Measurements from ENCODE around the gene SPEM1. TPM values are rescaled to one million over a fixed set of nuclear protein-coding genes. Genes with fewer than 3 reads are reported as not detected.

The SPEM1 gene
- total and polyA plus RNA-seq, 7 donors: 0.06 TPM; not detected in 6

- ATAC-seq: peak; percentile 70 to 79 (median 78)
- Histone ChIP-seq H3K4me1 (peaks cover 44% of the 10 kb centered on the region), H3K27ac (peak overlapping the region; percentile 100), H3K9me3 (no peaks in the 10 kb centered on the region), H3K36me3 (ENCODE audit: insufficient read depth in 1 of 2, low read depth in 1 of 2) (no peaks in the 10 kb centered on the region), H3K4me3 (peak overlapping the region; percentile 72), H3K27me3 (ENCODE audit: insufficient read depth in 3 of 3, low read length in 2 of 3) (no peaks in the 10 kb centered on the region)
- 3 to 4% (median 3%) methylated on average over 84 to 92 of the region's 92 CpGs for WGBS, 3 donors
- intact Hi-C loops (cut with DNase I): loop anchor here (5.0 to 10.0 kb wide), 3 partner anchors 84 to 248 kb away; partner anchors contain the start of genes KCTD11 (in 1 of the 2), SENP3 (in 1 of the 2), TP53 (in 1 of the 2) and WRAP53 (in 1 of the 2)
- TF ChIP-seq CTCF (IDR thresholded peaks at IDR 0.05): peak; percentile 88
- peak; percentile 83 to 91 for DNase-seq
Observed at GRCh38 chr17:7436556-7437368, 16.6 kb downstream of the SPEM1 start.

GRCh38 chr17:7437369-7437863 lies 17.3 kb downstream of the SPEM1 start:
- Histone ChIP-seq H3K9me3 (no peaks in the 10 kb centered on the region), H3K27ac (peak overlapping the region; percentile 100), H3K27me3 (ENCODE audit: insufficient read depth in 3 of 3, low read length in 2 of 3) (no peaks in the 10 kb centered on the region), H3K4me3 (peak overlapping the region; percentile 72), H3K36me3 (ENCODE audit: insufficient read depth in 1 of 2, low read depth in 1 of 2) (no peaks in the 10 kb centered on the region), H3K4me1 (peaks cover 44% of the 10 kb centered on the region)
- TF ChIP-seq CTCF (IDR thresholded peaks at IDR 0.05): no peak
- WGBS, 3 donors: 23 to 35% (median 32%) methylated on average over 19 to 31 of the region's 31 CpGs
- DNase-seq (no peak), ATAC-seq (peak in 1 of 4 donors; percentile 0)
- intact Hi-C loops (cut with DNase I): loop anchor here (5.0 to 10.0 kb wide), 3 partner anchors 85 to 247 kb away; partner anchors contain the start of genes KCTD11 (in 1 of the 2), SENP3 (in 1 of the 2), TP53 (in 1 of the 2) and WRAP53 (in 1 of the 2)

GRCh38 chr17:7437950-7438614 lies 18.0 kb downstream of the SPEM1 start:
- Histone ChIP-seq H3K27ac (peak overlapping the region; percentile 100), H3K27me3 (ENCODE audit: insufficient read depth in 3 of 3, low read length in 2 of 3) (no peaks in the 10 kb centered on the region), H3K4me3 (peak overlapping the region; percentile 72), H3K9me3 (no peaks in the 10 kb centered on the region), H3K36me3 (ENCODE audit: insufficient read depth in 1 of 2, low read depth in 1 of 2) (no peaks in the 10 kb centered on the region), H3K4me1 (peaks cover 44% of the 10 kb centered on the region)
- WGBS, 3 donors: 29 to 39% (median 29%) methylated on average over 47 to 48 of the region's 48 CpGs
- intact Hi-C loops (cut with DNase I): loop anchor here (2.0 to 10.0 kb wide), 6 partner anchors 43 to 247 kb away; partner anchors contain the start of genes KCTD11 (in 2 of the 2), SENP3 (in 2 of the 2), SLC35G6 (in 1 of the 2) and TP53 (in 1 of the 2)
- ATAC-seq: peak in 1 of 4 donors; percentile 6
- no peak for TF ChIP-seq CTCF (IDR thresholded peaks at IDR 0.05)
- DNase-seq: peak; percentile 76 to 85

GRCh38 chr17:7438656-7439460 lies 18.7 kb downstream of the SPEM1 start:
- Histone ChIP-seq H3K4me3 (peak overlapping the region; percentile 72), H3K9me3 (no peaks in the 10 kb centered on the region), H3K36me3 (ENCODE audit: insufficient read depth in 1 of 2, low read depth in 1 of 2) (no peaks in the 10 kb centered on the region), H3K4me1 (peaks cover 48% of the 10 kb centered on the region), H3K27me3 (ENCODE audit: insufficient read depth in 3 of 3, low read length in 2 of 3) (no peaks in the 10 kb centered on the region), H3K27ac (peak overlapping the region; percentile 100)
- WGBS, 3 donors: 49 to 66% (median 53%) methylated on average over 11 of the region's 11 CpGs
- TF ChIP-seq CTCF (IDR thresholded peaks at IDR 0.05): no peak
- DNase-seq (no peak), ATAC-seq (no peak)
- intact Hi-C loops (cut with DNase I): loop anchor here (2.0 to 10.0 kb wide), 6 partner anchors 42 to 246 kb away; partner anchors contain the start of genes KCTD11 (in 2 of the 2), SENP3 (in 2 of the 2), SLC35G6 (in 1 of the 2) and TP53 (in 1 of the 2)
